ENCODE results near the gene F11R.

DNA sequence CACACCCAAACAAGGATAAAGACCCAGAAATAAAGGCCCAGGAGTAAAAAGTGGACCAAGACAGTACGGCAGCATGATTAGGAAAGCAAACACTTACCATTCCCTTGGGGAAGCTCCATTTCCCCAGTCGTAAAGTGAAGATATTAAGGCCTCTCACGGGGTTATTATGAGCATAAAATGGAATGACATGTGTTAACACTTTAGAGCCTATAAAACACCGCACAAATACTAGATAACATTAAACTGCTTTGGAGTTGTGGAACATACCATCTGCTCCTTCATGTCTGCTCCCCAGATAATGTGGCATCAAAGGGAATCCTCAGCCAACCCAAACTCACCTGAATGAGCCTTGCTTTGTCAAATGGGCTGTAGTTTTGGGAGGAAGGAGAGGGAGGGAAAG is 57.4 kb downstream of the F11R start:
- TF ChIP-seq, protein P1, sequence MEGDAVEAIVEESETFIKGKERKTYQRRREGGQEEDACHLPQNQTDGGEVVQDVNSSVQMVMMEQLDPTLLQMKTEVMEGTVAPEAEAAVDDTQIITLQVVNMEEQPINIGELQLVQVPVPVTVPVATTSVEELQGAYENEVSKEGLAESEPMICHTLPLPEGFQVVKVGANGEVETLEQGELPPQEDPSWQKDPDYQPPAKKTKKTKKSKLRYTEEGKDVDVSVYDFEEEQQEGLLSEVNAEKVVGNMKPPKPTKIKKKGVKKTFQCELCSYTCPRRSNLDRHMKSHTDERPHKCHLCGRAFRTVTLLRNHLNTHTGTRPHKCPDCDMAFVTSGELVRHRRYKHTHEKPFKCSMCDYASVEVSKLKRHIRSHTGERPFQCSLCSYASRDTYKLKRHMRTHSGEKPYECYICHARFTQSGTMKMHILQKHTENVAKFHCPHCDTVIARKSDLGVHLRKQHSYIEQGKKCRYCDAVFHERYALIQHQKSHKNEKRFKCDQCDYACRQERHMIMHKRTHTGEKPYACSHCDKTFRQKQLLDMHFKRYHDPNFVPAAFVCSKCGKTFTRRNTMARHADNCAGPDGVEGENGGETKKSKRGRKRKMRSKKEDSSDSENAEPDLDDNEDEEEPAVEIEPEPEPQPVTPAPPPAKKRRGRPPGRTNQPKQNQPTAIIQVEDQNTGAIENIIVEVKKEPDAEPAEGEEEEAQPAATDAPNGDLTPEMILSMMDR (IDR thresholded peaks at IDR 0.05): no peak
- TF ChIP-seq POLR2A (IDR thresholded peaks at IDR 0.05): no peak
